Endothelial cell of umbilical vein (primary cell): Measurements from ENCODE around the gene MYO1A. TPM values are rescaled to one million over a fixed set of nuclear protein-coding genes. Genes with fewer than 3 reads are reported as not detected.
A peak's percentile ranks its signal among the peaks of the same experiment; 100 is the strongest.

Experiments used
- BruUV-seq: library from RNA; stranded (reverse); fragments of 400-500 nt; replicated peaks from 2 replicates; lab custom pipeline; 2021; lab: Mats Ljungman, UMichigan
- CTCF ChIA-PET: fragments of 300-600, 350-600 bp; sonication (Branson Sonifier 250); formaldehyde crosslinking; loops from one replicate; lab custom pipeline; 2021; ENCODE audit warnings: antibody characterized with exemption, inconsistent platforms; lab: Charles Lee
- POLR2A ChIA-PET: fragments of 300-600, 350-600 bp; sonication (Branson Sonifier 250); formaldehyde crosslinking; loops from one replicate; lab custom pipeline; 2021; ENCODE audit warnings: antibody characterized with exemption, inconsistent platforms; lab: Charles Lee
- DNase-seq: peaks from one replicate; pipeline ENCODE4 v3.0.0-alpha.2; 2011; ENCODE audit warnings: low read depth, low spot score
- FAIRE-seq: peaks from 2 replicates; lab custom pipeline; 2011; peaks lifted over from hg19 to GRCh38; lab: Jason Lieb, UNC
- H2AFZ ChIP-seq: 2 replicates; pipeline ENCODE4 v1.6.0; 2012; ENCODE audit warnings: low read depth, low read length, control low read depth, inconsistent platforms
- H3K27ac ChIP-seq: 2 replicates; pipeline ENCODE4 v1.5.1; 2011; ENCODE audit warnings: low read depth, mild to moderate bottlenecking, control low read depth, low read length, moderate library complexity; ENCODE audit not compliant: insufficient read depth
- H3K27me3 ChIP-seq, 2 experiments: 2 replicates each; pipeline versions ENCODE4 v1.6.0 to v1.6.1; 2011; ENCODE audit warnings: low read length in 2 of 2, mixed read lengths in 1 of 2; ENCODE audit not compliant: control insufficient read depth in 2 of 2, insufficient read depth in 2 of 2
- H3K36me3 ChIP-seq, 2 experiments: 2 replicates in 1 of 2; 3 replicates in 1 of 2; pipeline ENCODE4 v1.5.1; 2011; ENCODE audit warnings: low read length in 2 of 2, mild to moderate bottlenecking in 1 of 2, moderate library complexity in 1 of 2; ENCODE audit not compliant: control insufficient read depth in 2 of 2, insufficient read depth in 2 of 2; ENCODE audit errors: extremely low read depth in 1 of 2
- H3K4me1 ChIP-seq: 3 replicates; pipeline ENCODE4 v1.5.1; 2011; ENCODE audit warnings: mild to moderate bottlenecking, low read length; ENCODE audit not compliant: control insufficient read depth, insufficient read depth; ENCODE audit errors: extremely low read depth
- H3K4me2 ChIP-seq: 2 replicates; pipeline ENCODE4 v1.6.1; 2011; ENCODE audit warnings: low read length, control low read depth, mixed read lengths; ENCODE audit not compliant: insufficient read depth
- H3K4me3 ChIP-seq, 3 experiments: fragments of 200-600 bp in 1 of 3; sonication (generic), shearing (Covaris generic) in 1 of 3; replicated peaks in 1 of 3; 2 replicates each; pipeline ENCODE4 v1.5.1; 2011 to 2016; ENCODE audit warnings: control low read depth in 3 of 3, low read length in 3 of 3, mild to moderate bottlenecking in 2 of 3, inconsistent platforms in 1 of 3, low read depth in 1 of 3, moderate library complexity in 1 of 3; ENCODE audit not compliant: insufficient read depth in 1 of 3
- H3K79me2 ChIP-seq: 2 replicates; pipeline ENCODE4 v1.6.0; 2012; ENCODE audit warnings: low read length, inconsistent platforms; ENCODE audit not compliant: control insufficient read depth, insufficient read depth
- H3K9ac ChIP-seq: replicated peaks from 2 replicates; pipeline ENCODE3; 2011; ENCODE audit warnings: low read length, control low read depth; ENCODE audit not compliant: insufficient read depth; ENCODE audit errors: extremely low read depth
- H3K9me1 ChIP-seq: replicated peaks from 3 replicates; pipeline ENCODE4 v1.6.0; 2011; ENCODE audit warnings: mild to moderate bottlenecking, low read length; ENCODE audit not compliant: control insufficient read depth, insufficient read depth; ENCODE audit errors: extremely low read depth
- H3K9me3 ChIP-seq: replicated peaks from 2 replicates; pipeline ENCODE4 v1.5.1; 2012; ENCODE audit warnings: low read length, inconsistent platforms; ENCODE audit not compliant: control insufficient read depth, insufficient read depth
- H4K20me1 ChIP-seq: replicated peaks from 2 replicates; pipeline ENCODE3; 2011; ENCODE audit warnings: mild to moderate bottlenecking, low read length; ENCODE audit not compliant: control insufficient read depth, insufficient read depth; ENCODE audit errors: extremely low read depth
- CTCF ChIP-seq, 2 donors: IDR thresholded peaks; 1 replicate in 1 of 2; 2 replicates in 1 of 2; pipeline ENCODE4 v1.5.1; 2011; ENCODE audit warnings: low read length in 2 of 2, mild to moderate bottlenecking in 2 of 2, moderate library complexity in 2 of 2, control low read depth in 1 of 2, inconsistent platforms in 1 of 2, low read depth in 1 of 2; ENCODE audit not compliant: insufficient read depth in 1 of 2; ENCODE audit errors: extremely low read depth in 1 of 2
- EZH2 ChIP-seq: IDR thresholded peaks from 2 replicates; pipeline ENCODE4 v1.6.1; 2012; ENCODE audit warnings: borderline replicate concordance, low read depth, mild to moderate bottlenecking, moderate library complexity, low read length, inconsistent platforms; ENCODE audit not compliant: severe bottlenecking
- FOS ChIP-seq: IDR thresholded peaks from 2 replicates; pipeline ENCODE4 v1.6.1; 2011; ENCODE audit warnings: mild to moderate bottlenecking, low read length, moderate library complexity, borderline replicate concordance; ENCODE audit not compliant: insufficient read depth
- GATA2 ChIP-seq: IDR thresholded peaks from 2 replicates; pipeline ENCODE4 v1.7.0; 2011; ENCODE audit warnings: low read depth, mild to moderate bottlenecking, moderate library complexity, mixed read lengths, low read length; ENCODE audit not compliant: insufficient read length, insufficient read depth
- JUN ChIP-seq: IDR thresholded peaks from 2 replicates; pipeline ENCODE4 v1.6.1; 2011; ENCODE audit warnings: borderline replicate concordance, low read depth; ENCODE audit not compliant: insufficient read length, insufficient read depth
- MAX ChIP-seq: IDR thresholded peaks from 2 replicates; pipeline ENCODE4 v1.6.1; 2011; ENCODE audit not compliant: insufficient read depth, insufficient read length
- MYC ChIP-seq: IDR thresholded peaks from one replicate; pipeline ENCODE4 v1.6.1; 2011; ENCODE audit warnings: mild to moderate bottlenecking, low read depth, low read length
- POLR2A ChIP-seq: IDR thresholded peaks from 2 replicates; pipeline ENCODE4 v1.6.1; 2012; ENCODE audit warnings: low read depth, mild to moderate bottlenecking, control low read depth, low read length
- POLR2AphosphoS5 ChIP-seq: IDR thresholded peaks from 2 replicates; pipeline ENCODE4 v1.6.1; 2012; ENCODE audit warnings: low read depth, mild to moderate bottlenecking, control low read depth, low read length, moderate library complexity; ENCODE audit not compliant: insufficient read depth
- dilution Hi-C: fragments of 300-500 bp; cut with MboI; formaldehyde crosslinking; loops from one replicate; pipeline ENCODE4 v1.15.0; 2019; ENCODE audit warnings: low sequenced_read_pairs; ENCODE audit not compliant: extremely low pct_ligation_motif_present
- intact Hi-C: fragments of 100-400 bp; cut with micrococcal nuclease; formaldehyde crosslinking; loops from one replicate; pipeline ENCODE4 v1.10.0; 2022
- polyA plus RNA-seq, 4 experiments: library from polyadenylated mRNA; depleted of rRNA in 3 of 4; stranded (reverse) in 3 of 4; unstranded in 1 of 4; fragments of >200 nt; gene quantifications; 2 replicates each; pipeline versions ENCODE4 v1.2.1 to v1.2.3, GENCODE V29; 2011 to 2012; ENCODE audit warnings: missing spikeins in 1 of 4
- total RNA-seq: library from RNA; stranded (reverse); gene quantifications from 2 replicates; pipeline ENCODE4 v1.2.3, GENCODE V29; 2021

MYO1A gene
- total and polyA plus RNA-seq, 2 donors (not counting 3 experiments of a cell fraction or from before 2014, with no cell fraction given), result not detected

- intact Hi-C loops, result no loop called here
- H3K4me2 ChIP-seq, result no peak overlapping the region
Measured at GRCh38 chr12:57095440-57095839, 45.5 kb upstream of the MYO1A start.

GRCh38 chr12:57094208-57095160, 44.6 kb upstream of the MYO1A start:
- Histone ChIP-seq H3K27ac (no peak overlapping the region), H3K4me2 (no peak overlapping the region), H4K20me1 (no peaks in the 10 kb centered on the region), H3K36me3 (peaks cover 4 to 50% of the 10 kb centered on the region in 2 experiments), H3K79me2 (peaks cover 12% of the 10 kb centered on the region), H3K27me3 (no peaks in the 10 kb centered on the region), H2AFZ (no peak overlapping the region), H3K9ac (no peak overlapping the region), H3K9me1 (no peaks in the 10 kb centered on the region), H3K9me3 (no peaks in the 10 kb centered on the region), H3K4me3 (no peak overlapping the region), H3K4me1 (peaks cover 14% of the 10 kb centered on the region)
- dilution Hi-C loops, result no loop called here
- TF ChIP-seq EZH2 (no peak), POLR2A (peak; percentile 28), JUN (no peak), MAX (no peak), MYC (no peak), CTCF (IDR thresholded peaks at IDR 0.05; ENCODE audit: extremely low read depth in 1 of 2, insufficient read depth in 1 of 2, low read depth in 1 of 2, low read length in 2 of 2) (no peak), POLR2AphosphoS5 (peak; percentile 18), GATA2 (no peak), FOS (no peak)
- POLR2A ChIA-PET, result interaction anchor here (1.0 to 2.0 kb wide), 2 partner anchors 16 to 18 kb away, joined by 3 to 5 read pairs; partner anchors contain the start of gene NEMP1
- FAIRE-seq, result peak; percentile 37
- BruUV-seq, result TSS peak; percentile 19
- intact Hi-C loops, result no loop called here
- DNase-seq, result no peak
- CTCF ChIA-PET, result interaction anchor here (0.6 to 14.4 kb wide), 3 partner anchors 17 to 337 kb away, joined by 3 to 158 read pairs (median 122); partner anchors contain the start of gene STAT6

More at GRCh38 chr12:57095440-57095839, 45.5 kb upstream of the MYO1A start:
- Histone ChIP-seq H3K9ac (no peak overlapping the region), H3K79me2 (peaks cover 5% of the 10 kb centered on the region), H3K9me3 (no peaks in the 10 kb centered on the region), H3K27ac (no peak overlapping the region), H3K27me3 (no peaks in the 10 kb centered on the region), H3K36me3 (peaks cover 4 to 52% of the 10 kb centered on the region in 2 experiments), H2AFZ (no peak overlapping the region), H3K9me1 (no peaks in the 10 kb centered on the region), H3K4me1 (peaks cover 12% of the 10 kb centered on the region), H4K20me1 (no peaks in the 10 kb centered on the region), H3K4me3 (no peak overlapping the region)
- dilution Hi-C loops, result no loop called here
- FAIRE-seq, result no peak
- TF ChIP-seq POLR2A (no peak), JUN (no peak), GATA2 (no peak), MAX (no peak), FOS (no peak), EZH2 (no peak)
- POLR2A ChIA-PET, result no interaction called here
- BruUV-seq, result no TSS peak
- CTCF ChIA-PET, result interaction anchor here (0.6 to 14.4 kb wide), 3 partner anchors 16 to 35 kb away, joined by 3 to 158 read pairs (median 6); partner anchors contain the start of gene STAT6
- no peak for DNase-seq
